Left ventricle myocardium inferior (tissue), 1 donor: ENCODE data around the gene TTLL10. TPM values are rescaled to one million over a fixed set of nuclear protein-coding genes. Genes with fewer than 3 reads are reported as not detected.
A peak's percentile ranks its signal among the peaks of the same experiment; 100 is the strongest.

ENCODE experiments used
- DNase-seq: peaks from one replicate; pipeline ENCODE4 v3.0.0-alpha.2; 2020
- H3K27ac ChIP-seq: fragments of 200-600 bp; replicated peaks from 2 replicates; pipeline ENCODE4 v1.8.0; 2021
- H3K27me3 ChIP-seq: fragments of 200-600 bp; 2 replicates; pipeline ENCODE4 v1.8.0; 2021; ENCODE audit warnings: low read depth
- H3K36me3 ChIP-seq: fragments of 200-600 bp; 2 replicates; pipeline ENCODE4 v1.8.0; 2021
- H3K4me1 ChIP-seq: fragments of 200-600 bp; 2 replicates; pipeline ENCODE4 v1.8.0; 2021
- H3K4me3 ChIP-seq: fragments of 200-600 bp; 2 replicates; pipeline ENCODE4 v1.8.0; 2021; ENCODE audit warnings: mild to moderate bottlenecking, moderate library complexity
- H3K9me3 ChIP-seq: fragments of 200-600 bp; replicated peaks from 2 replicates; pipeline ENCODE4 v1.8.0; 2021
- CTCF ChIP-seq: fragments of 200-600 bp; IDR thresholded peaks from 2 replicates; pipeline ENCODE4 v1.8.0; 2021; ENCODE audit warnings: antibody characterized with exemption, mild to moderate bottlenecking, borderline replicate concordance
- intact Hi-C: fragments of 100-400 bp; cut with micrococcal nuclease; formaldehyde crosslinking; loops from one replicate; pipeline ENCODE4 v1.11.0; 2022
- long read RNA-seq: library from polyadenylated mRNA; unstranded; transcript quantifications from one replicate; pipeline ENCODE4 v2.0.0, GENCODE V29; 2021
- total RNA-seq: library from RNA; stranded (reverse); fragmentation: NEBNext Ultra II Directional; extraction: Animal tissue kit (Norgen Biotek cat#: 25700); gene quantifications from one replicate; pipeline ENCODE4 v1.2.1, GENCODE V29; 2021
- donor health status: DM: no; HTN: yes; CAD: no; lungs with severe emphysema.

Gene TTLL10
- not detected for total RNA-seq
- long read RNA-seq = 0 reads

GRCh38 chr1:1173793-1174415 is at the start of gene TTLL10:
TSS of gene TTLL10 (plus strand) at chr1:1173880. CDS start at chr1:1179216, 5,336 bp downstream.
- peaks cover 7% of the 10 kb centered on the region for H3K4me1 ChIP-seq
- H3K4me3 ChIP-seq = no peak within 1 kb of the TSS
- H3K27me3 ChIP-seq = peaks cover 100% of the 10 kb centered on the region
- intact Hi-C loops = no loop called here
- peak; percentile 13 for DNase-seq
- peaks cover 4% of the 10 kb centered on the region for H3K9me3 ChIP-seq
- H3K27ac ChIP-seq = no peak within 1 kb of the TSS
- H3K36me3 ChIP-seq = no peaks in the 10 kb centered on the region
- peak; percentile 10 for TF ChIP-seq CTCF

GRCh38 chr1:1124508-1124785 is 49.2 kb upstream of the TTLL10 start:
- H3K4me3 ChIP-seq = no peak overlapping the region
- no peaks in the 10 kb centered on the region for H3K36me3 ChIP-seq

DNA sequence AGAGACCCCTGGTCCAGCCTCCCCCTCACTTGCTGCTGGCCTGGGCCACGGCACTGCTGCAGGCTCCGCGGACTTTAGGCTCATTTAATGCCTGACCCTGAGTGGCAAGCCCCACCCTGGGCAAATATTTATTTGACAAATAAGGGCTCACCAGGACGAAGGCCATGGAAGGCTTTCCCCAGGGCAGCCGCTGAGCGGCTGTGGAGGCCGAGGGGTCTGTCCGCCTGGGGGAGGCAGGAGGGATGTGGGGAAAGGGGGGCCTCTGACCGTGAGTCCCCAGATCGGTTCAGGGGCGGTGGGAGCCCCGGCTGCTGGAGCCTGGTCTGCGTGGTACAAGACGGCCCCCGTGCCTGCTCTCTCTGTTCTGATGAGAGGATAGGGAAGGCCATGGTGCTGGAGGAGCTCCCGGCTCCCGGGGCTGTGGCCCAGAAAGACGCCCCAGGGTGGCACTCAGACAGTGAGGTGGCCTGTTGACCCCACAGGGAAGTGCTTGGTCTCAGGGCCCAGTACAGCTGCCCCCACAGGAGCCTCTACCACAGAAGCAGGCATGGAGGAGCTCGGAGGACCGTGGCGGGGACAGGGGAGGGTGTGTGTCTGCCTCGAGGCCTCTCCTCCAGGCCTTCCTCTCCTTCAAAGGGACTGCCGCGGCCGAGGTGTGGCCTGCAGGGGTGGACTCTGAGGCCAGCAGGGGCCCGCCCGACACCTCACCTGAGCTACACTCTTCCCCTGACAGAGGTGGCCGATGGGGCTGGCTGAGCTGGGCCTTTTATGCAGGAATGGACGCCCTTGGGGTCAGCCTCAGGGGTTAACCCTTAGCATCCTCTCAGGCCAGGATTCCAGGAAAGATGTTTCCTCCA is 48.7 kb upstream of the TTLL10 start:
- Histone ChIP-seq H3K4me3 (no peak overlapping the region), H3K27ac (no peak overlapping the region), H3K4me1 (peaks cover 10% of the 10 kb centered on the region), H3K36me3 (no peaks in the 10 kb centered on the region), H3K27me3 (peaks cover 20% of the 10 kb centered on the region), H3K9me3 (no peaks in the 10 kb centered on the region)
- intact Hi-C loops = no loop called here
- no peak for DNase-seq
- no peak for TF ChIP-seq CTCF

More at GRCh38 chr1:1124508-1124785, 49.2 kb upstream of the TTLL10 start:
- Histone ChIP-seq H3K27me3 (peaks cover 25% of the 10 kb centered on the region), H3K4me1 (peaks cover 10% of the 10 kb centered on the region), H3K27ac (no peak overlapping the region), H3K9me3 (no peaks in the 10 kb centered on the region)
- DNase-seq = no peak
- intact Hi-C loops = no loop called here
- no peak for TF ChIP-seq CTCF

- DNase-seq = no peak
- intact Hi-C loops = no loop called here
- Histone ChIP-seq H3K4me1 (peaks cover 10% of the 10 kb centered on the region), H3K27ac (no peak overlapping the region), H3K36me3 (no peaks in the 10 kb centered on the region), H3K4me3 (no peak overlapping the region), H3K9me3 (no peaks in the 10 kb centered on the region), H3K27me3 (peaks cover 10% of the 10 kb centered on the region)
- TF ChIP-seq CTCF = no peak
Measured at GRCh38 chr1:1125945-1126344, 47.7 kb upstream of the TTLL10 start.

DNA sequence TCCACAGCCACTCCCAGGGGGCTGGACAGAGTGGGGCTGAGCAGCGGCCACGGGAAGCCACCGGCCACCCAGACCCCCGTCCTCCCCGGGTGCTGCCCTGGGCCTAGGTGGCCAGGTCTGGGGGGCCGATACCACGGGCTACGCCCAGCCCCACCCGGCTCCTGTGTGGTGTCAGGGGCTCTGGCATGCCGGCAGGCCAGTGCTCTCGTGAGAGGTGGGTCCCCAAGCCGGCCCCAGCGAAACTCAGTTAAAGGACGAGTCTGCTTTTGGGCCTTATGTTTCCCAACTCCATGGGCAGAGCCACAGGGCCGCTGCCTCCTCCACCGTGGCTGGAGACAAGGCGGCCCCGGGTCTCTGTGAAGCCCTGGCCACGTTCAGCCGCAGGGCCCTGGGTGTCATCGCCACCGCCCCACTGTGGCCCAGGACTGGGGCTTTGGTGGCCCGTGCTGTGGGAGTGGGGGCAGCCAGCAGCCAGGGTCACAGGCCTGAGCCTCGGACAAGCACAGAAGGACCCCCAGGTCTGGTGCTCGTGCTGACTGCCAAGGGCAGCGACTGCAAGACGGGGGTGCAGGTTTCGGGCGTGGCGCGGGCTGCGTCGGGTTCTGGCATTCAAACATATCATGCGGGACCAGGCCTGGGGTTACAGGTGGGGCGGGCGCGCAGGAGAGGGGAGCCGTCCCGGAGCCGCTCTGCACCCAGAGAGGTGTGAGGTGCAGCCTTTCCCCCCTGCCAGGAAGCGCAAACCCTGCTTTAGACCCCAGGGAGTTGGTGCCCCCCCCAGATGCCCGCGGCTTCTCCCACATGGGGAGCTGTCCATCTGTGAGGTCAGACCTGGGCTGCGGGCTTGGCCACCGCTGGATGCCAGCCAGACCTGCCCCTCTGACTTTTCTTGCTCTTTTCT is 45.9 kb upstream of the TTLL10 start:
- Histone ChIP-seq H3K27me3 (peaks cover 6% of the 10 kb centered on the region), H3K4me3 (no peak overlapping the region), H3K4me1 (no peaks in the 10 kb centered on the region), H3K9me3 (no peaks in the 10 kb centered on the region), H3K36me3 (no peaks in the 10 kb centered on the region), H3K27ac (no peak overlapping the region)
- DNase-seq = no peak
- intact Hi-C loops = no loop called here
- TF ChIP-seq CTCF = no peak
